HCT116 (cell line): ENCODE data around the gene PTPA.

ENCODE experiments used
- CEBPB ChIP-seq: IDR thresholded peaks from 2 replicates; pipeline ENCODE4 v1.6.1; 2012; ENCODE audit warnings: low read depth
- EZH2phosphoT487 ChIP-seq: fragments of 200-600 bp; IDR thresholded peaks from 2 replicates; pipeline ENCODE4 v1.6.1; 2018; ENCODE audit warnings: antibody characterized with exemption, borderline replicate concordance
- JUND ChIP-seq: IDR thresholded peaks from 2 replicates; pipeline ENCODE4 v1.6.1; 2012
- RAD21 ChIP-seq: IDR thresholded peaks from 2 replicates; pipeline ENCODE4 v1.6.1; 2012; ENCODE audit warnings: low read depth, mild to moderate bottlenecking
- ZNF274 ChIP-seq: fragments of 200-500 bp; sonication (Bioruptor generic); IDR thresholded peaks from 2 replicates; pipeline ENCODE4 v1.6.1; 2014; ENCODE audit warnings: mild to moderate bottlenecking, low read depth, low read length, inconsistent platforms
- TF ChIP-seq, protein P1 (sequence below), 3 experiments: fragments of 200-600 bp in 1 of 3; sonication (generic) in 1 of 3; IDR thresholded peaks in 2 of 3; conservative IDR thresholded peaks in 1 of 3; 2 replicates each; pipeline ENCODE4 v1.5.1; 2012 to 2017; ENCODE audit warnings: low read depth in 2 of 3, low read length in 2 of 3, antibody characterized with exemption in 1 of 3, borderline replicate concordance in 1 of 3, control low read depth in 1 of 3, mild to moderate bottlenecking in 1 of 3, mixed read lengths in 1 of 3, mixed run types in 1 of 3, moderate library complexity in 1 of 3; ENCODE audit not compliant: insufficient read depth in 1 of 3
- TF ChIP-seq, protein P2 (sequence below): IDR thresholded peaks from 2 replicates; pipeline ENCODE4 v1.6.1; 2012; ENCODE audit warnings: low read depth
- TF ChIP-seq, protein P3 (sequence below): IDR thresholded peaks from 2 replicates; pipeline ENCODE4 v1.6.1; 2011; ENCODE audit warnings: mild to moderate bottlenecking, low read length, moderate library complexity; ENCODE audit not compliant: insufficient replicate concordance; ENCODE audit errors: extremely low read depth

DNA sequence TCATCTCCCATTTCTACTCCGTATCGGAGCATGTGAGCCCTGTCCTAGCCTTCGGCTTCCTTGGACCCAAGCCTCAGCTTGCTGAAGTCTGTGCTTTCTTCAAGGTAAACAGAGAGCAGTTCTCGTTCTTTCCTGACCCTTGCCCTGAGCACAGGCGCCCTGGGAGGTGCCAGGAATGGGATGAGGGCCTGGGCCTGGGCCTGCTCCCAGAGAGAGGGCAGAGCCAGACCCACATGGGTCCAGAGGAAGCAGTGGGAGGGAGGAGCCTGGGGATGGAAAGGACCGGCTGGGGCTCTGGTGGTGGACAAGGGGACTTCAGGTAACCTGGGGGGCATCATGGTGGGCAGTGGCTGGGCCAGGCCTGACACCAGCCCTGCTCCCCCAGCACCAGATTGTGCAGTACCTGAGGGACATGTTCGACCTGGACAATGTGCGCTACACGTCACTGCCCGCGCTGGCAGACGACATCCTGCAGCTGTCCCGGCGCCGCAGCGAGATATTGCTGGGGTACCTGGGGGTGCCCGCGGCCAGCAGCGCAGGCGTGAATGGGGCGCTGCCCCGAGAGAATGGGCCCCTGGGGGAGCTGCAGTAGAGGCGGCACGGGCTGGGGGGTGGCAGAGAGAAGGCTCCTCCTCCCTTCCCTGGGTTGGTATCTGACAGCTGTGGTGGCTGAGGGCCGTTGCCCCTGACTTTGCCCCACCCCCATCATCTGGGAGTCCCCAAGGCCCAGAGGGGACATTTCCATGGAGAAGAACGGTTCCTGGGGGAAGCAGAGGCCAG lies 41.2 kb upstream of the PTPA start:
- TF ChIP-seq, protein P1, sequence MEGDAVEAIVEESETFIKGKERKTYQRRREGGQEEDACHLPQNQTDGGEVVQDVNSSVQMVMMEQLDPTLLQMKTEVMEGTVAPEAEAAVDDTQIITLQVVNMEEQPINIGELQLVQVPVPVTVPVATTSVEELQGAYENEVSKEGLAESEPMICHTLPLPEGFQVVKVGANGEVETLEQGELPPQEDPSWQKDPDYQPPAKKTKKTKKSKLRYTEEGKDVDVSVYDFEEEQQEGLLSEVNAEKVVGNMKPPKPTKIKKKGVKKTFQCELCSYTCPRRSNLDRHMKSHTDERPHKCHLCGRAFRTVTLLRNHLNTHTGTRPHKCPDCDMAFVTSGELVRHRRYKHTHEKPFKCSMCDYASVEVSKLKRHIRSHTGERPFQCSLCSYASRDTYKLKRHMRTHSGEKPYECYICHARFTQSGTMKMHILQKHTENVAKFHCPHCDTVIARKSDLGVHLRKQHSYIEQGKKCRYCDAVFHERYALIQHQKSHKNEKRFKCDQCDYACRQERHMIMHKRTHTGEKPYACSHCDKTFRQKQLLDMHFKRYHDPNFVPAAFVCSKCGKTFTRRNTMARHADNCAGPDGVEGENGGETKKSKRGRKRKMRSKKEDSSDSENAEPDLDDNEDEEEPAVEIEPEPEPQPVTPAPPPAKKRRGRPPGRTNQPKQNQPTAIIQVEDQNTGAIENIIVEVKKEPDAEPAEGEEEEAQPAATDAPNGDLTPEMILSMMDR (IDR thresholded peaks at IDR 0.05 in 2 of 3, conservative IDR thresholded peaks at IDR 0.05 in 1 of 3; ENCODE audit: borderline replicate concordance in 1 of 3, insufficient read depth in 1 of 3, low read depth in 2 of 3, low read length in 2 of 3) = no peak
- no peak for TF ChIP-seq RAD21
- TF ChIP-seq, protein P2, sequence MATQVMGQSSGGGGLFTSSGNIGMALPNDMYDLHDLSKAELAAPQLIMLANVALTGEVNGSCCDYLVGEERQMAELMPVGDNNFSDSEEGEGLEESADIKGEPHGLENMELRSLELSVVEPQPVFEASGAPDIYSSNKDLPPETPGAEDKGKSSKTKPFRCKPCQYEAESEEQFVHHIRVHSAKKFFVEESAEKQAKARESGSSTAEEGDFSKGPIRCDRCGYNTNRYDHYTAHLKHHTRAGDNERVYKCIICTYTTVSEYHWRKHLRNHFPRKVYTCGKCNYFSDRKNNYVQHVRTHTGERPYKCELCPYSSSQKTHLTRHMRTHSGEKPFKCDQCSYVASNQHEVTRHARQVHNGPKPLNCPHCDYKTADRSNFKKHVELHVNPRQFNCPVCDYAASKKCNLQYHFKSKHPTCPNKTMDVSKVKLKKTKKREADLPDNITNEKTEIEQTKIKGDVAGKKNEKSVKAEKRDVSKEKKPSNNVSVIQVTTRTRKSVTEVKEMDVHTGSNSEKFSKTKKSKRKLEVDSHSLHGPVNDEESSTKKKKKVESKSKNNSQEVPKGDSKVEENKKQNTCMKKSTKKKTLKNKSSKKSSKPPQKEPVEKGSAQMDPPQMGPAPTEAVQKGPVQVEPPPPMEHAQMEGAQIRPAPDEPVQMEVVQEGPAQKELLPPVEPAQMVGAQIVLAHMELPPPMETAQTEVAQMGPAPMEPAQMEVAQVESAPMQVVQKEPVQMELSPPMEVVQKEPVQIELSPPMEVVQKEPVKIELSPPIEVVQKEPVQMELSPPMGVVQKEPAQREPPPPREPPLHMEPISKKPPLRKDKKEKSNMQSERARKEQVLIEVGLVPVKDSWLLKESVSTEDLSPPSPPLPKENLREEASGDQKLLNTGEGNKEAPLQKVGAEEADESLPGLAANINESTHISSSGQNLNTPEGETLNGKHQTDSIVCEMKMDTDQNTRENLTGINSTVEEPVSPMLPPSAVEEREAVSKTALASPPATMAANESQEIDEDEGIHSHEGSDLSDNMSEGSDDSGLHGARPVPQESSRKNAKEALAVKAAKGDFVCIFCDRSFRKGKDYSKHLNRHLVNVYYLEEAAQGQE = no peak
- no peak for TF ChIP-seq EZH2phosphoT487
- no peak for TF ChIP-seq JUND
- TF ChIP-seq ZNF274 = no peak
- TF ChIP-seq CEBPB = no peak
- TF ChIP-seq, protein P3, sequence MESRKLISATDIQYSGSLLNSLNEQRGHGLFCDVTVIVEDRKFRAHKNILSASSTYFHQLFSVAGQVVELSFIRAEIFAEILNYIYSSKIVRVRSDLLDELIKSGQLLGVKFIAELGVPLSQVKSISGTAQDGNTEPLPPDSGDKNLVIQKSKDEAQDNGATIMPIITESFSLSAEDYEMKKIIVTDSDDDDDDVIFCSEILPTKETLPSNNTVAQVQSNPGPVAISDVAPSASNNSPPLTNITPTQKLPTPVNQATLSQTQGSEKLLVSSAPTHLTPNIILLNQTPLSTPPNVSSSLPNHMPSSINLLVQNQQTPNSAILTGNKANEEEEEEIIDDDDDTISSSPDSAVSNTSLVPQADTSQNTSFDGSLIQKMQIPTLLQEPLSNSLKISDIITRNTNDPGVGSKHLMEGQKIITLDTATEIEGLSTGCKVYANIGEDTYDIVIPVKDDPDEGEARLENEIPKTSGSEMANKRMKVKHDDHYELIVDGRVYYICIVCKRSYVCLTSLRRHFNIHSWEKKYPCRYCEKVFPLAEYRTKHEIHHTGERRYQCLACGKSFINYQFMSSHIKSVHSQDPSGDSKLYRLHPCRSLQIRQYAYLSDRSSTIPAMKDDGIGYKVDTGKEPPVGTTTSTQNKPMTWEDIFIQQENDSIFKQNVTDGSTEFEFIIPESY = no peak
